Urinary bladder (tissue), 4 donors: ENCODE measurements around the gene APOL1. TPM values are rescaled to one million over a fixed set of nuclear protein-coding genes. Genes with fewer than 3 reads are reported as not detected.
"Not testable (repeated sequence)": the region's sequence is repeated elsewhere in the genome, so short reads cannot be mapped to it uniquely, and the experiment has no call there.

Experiments used
- DNase-seq: peaks from one replicate; pipeline ENCODE4 v3.0.0-alpha.2; 2015; ENCODE audit errors: extremely low spot score
- H3K27ac ChIP-seq: one replicate; pipeline ENCODE4 v1.5.1; 2013; ENCODE audit warnings: low read depth, mild to moderate bottlenecking, moderate library complexity
- H3K36me3 ChIP-seq: one replicate; pipeline ENCODE4 v1.6.1; 2013; ENCODE audit warnings: mild to moderate bottlenecking, moderate library complexity; ENCODE audit not compliant: insufficient read depth
- H3K4me1 ChIP-seq: one replicate; pipeline ENCODE4 v1.6.1; 2013; ENCODE audit warnings: mild to moderate bottlenecking, moderate library complexity; ENCODE audit not compliant: insufficient read depth
- H3K4me3 ChIP-seq: one replicate; pipeline ENCODE4 v1.5.1; 2013; ENCODE audit warnings: low read depth, low read length
- WGBS: extraction: QIAGEN DNeasy Blood & Tissue Kit; methylation state at CpG from one replicate; pipeline ENCODE4 v1.1.7; 2013; 5-methylcytosine and 5-hydroxymethylcytosine counted together
- polyA plus RNA-seq: library from polyadenylated mRNA; stranded (reverse); fragments of 200-250 nt; gene quantifications from one replicate; pipeline ENCODE4 v1.2.3, GENCODE V29; 2013
- total RNA-seq: library from RNA; depleted of rRNA; stranded (reverse); fragments of >200 nt; gene quantifications from one replicate; pipeline ENCODE4 v1.2.3, GENCODE V29; 2014
- donor health status: healthy with polysubstance abuse.
- donor health status: healthy.

APOL1 gene
- total and polyA plus RNA-seq, 2 donors = 22.9 to 71.5 TPM

- 92% methylated on average over 7 of the region's 7 CpGs for WGBS
These were observed 34.2 kb upstream of the APOL1 start for GRCh38 chr22:36218648-36219193.

GRCh38 chr22:36220451-36220921 is 32.4 kb upstream of the APOL1 start:
- H3K27ac ChIP-seq = no peak overlapping the region
- 29% methylated on average over 9 of the region's 9 CpGs for WGBS

More at GRCh38 chr22:36218648-36219193, 34.2 kb upstream of the APOL1 start:
- H3K4me1 ChIP-seq = no peaks in the 10 kb centered on the region
- no peak for DNase-seq
- no peaks in the 10 kb centered on the region for H3K36me3 ChIP-seq
- no peak overlapping the region for H3K4me3 ChIP-seq
- no peak overlapping the region for H3K27ac ChIP-seq

GRCh38 chr22:36221799-36222751 is 30.9 kb upstream of the APOL1 start:
- WGBS = 15% methylated on average over 7 of the region's 7 CpGs
- Histone ChIP-seq H3K4me3 (no peak overlapping the region), H3K36me3 (peaks cover 2% of the 10 kb centered on the region), H3K4me1 (no peaks in the 10 kb centered on the region), H3K27ac (no peak overlapping the region)
- no peak for DNase-seq

More at GRCh38 chr22:36220451-36220921, 32.4 kb upstream of the APOL1 start:
- Histone ChIP-seq H3K36me3 (no peaks in the 10 kb centered on the region), H3K4me3 (no peak overlapping the region), H3K4me1 (no peaks in the 10 kb centered on the region)
- no peak for DNase-seq

GRCh38 chr22:36222887-36223450 is 30.0 kb upstream of the APOL1 start:
- Histone ChIP-seq H3K4me3 (no peak overlapping the region), H3K4me1 (no peaks in the 10 kb centered on the region), H3K27ac (no peak overlapping the region), H3K36me3 (peaks cover 2% of the 10 kb centered on the region)
- 91% methylated on average over 9 of the region's 9 CpGs for WGBS
- DNase-seq = no peak

GRCh38 chr22:36223504-36223903 is 29.4 kb upstream of the APOL1 start:
- Histone ChIP-seq H3K27ac (no peak overlapping the region), H3K4me1 (no peaks in the 10 kb centered on the region), H3K36me3 (peaks cover 2% of the 10 kb centered on the region), H3K4me3 (no peak overlapping the region)
- no peak for DNase-seq
- WGBS = 88% methylated on average over 8 of the region's 8 CpGs

- no peak for DNase-seq
- no peak overlapping the region for H3K27ac ChIP-seq
- H3K4me1 ChIP-seq = no peaks in the 10 kb centered on the region
- 95% methylated on average over 4 of the region's 4 CpGs for WGBS
- peaks cover 2% of the 10 kb centered on the region for H3K36me3 ChIP-seq
- H3K4me3 ChIP-seq = no peak overlapping the region
These were observed 28.7 kb upstream of the APOL1 start for GRCh38 chr22:36224245-36224644.

- H3K4me1 ChIP-seq = no peaks in the 10 kb centered on the region
- no peak overlapping the region for H3K27ac ChIP-seq
- no peak overlapping the region for H3K4me3 ChIP-seq
- peaks cover 2% of the 10 kb centered on the region for H3K36me3 ChIP-seq
- WGBS = 83% methylated on average over 9 of the region's 9 CpGs
- no peak for DNase-seq
These were observed 27.5 kb upstream of the APOL1 start for GRCh38 chr22:36225333-36225922.

GRCh38 chr22:36226189-36226588 is 26.7 kb upstream of the APOL1 start:
- WGBS = 81% methylated on average over 5 of the region's 5 CpGs
- no peak for DNase-seq
- Histone ChIP-seq H3K4me1 (no peaks in the 10 kb centered on the region), H3K27ac (no peak overlapping the region), H3K36me3 (peaks cover 2% of the 10 kb centered on the region), H3K4me3 (no peak overlapping the region)

- no peak for DNase-seq
- H3K4me1 ChIP-seq = no peaks in the 10 kb centered on the region
- H3K36me3 ChIP-seq = peaks cover 2% of the 10 kb centered on the region
- 95% methylated on average over 9 of the region's 9 CpGs for WGBS
- H3K4me3 ChIP-seq = no peak overlapping the region
- no peak overlapping the region for H3K27ac ChIP-seq
These were observed 25.5 kb upstream of the APOL1 start for GRCh38 chr22:36227396-36227795.

- Histone ChIP-seq H3K27ac (no peak overlapping the region), H3K4me3 (no peak overlapping the region), H3K36me3 (peaks cover 6% of the 10 kb centered on the region), H3K4me1 (no peaks in the 10 kb centered on the region)
- DNase-seq = no peak
- 89% methylated on average over 8 of the region's 8 CpGs for WGBS
These were observed 25.1 kb upstream of the APOL1 start for GRCh38 chr22:36227806-36228205.

- not testable (repeated sequence) for H3K36me3 ChIP-seq, DNase-seq, H3K4me3 ChIP-seq, H3K27ac ChIP-seq, H3K4me1 ChIP-seq
- WGBS = 89% methylated on average over 1 of the region's 1 CpG
These were observed 24.6 kb upstream of the APOL1 start for GRCh38 chr22:36228369-36228768.

- whole genome bisulfite sequencing = 75% methylated on average over 7 of the region's 7 CpGs
- Histone ChIP-seq H3K36me3 (peaks cover 6% of the 10 kb centered on the region), H3K4me1 (no peaks in the 10 kb centered on the region), H3K4me3 (no peak overlapping the region), H3K27ac (no peak overlapping the region)
- DNase-seq = no peak
These were observed 24.0 kb upstream of the APOL1 start for GRCh38 chr22:36228944-36229343.

GRCh38 chr22:36229649-36230048 is 23.3 kb upstream of the APOL1 start:
- not testable (repeated sequence) for H3K36me3 ChIP-seq
- WGBS = 88% methylated on average over 3 of the region's 3 CpGs

More at GRCh38 chr22:36229649-36230048, 23.3 kb upstream of the APOL1 start:
- not testable (repeated sequence) for H3K4me3 ChIP-seq, H3K27ac ChIP-seq, DNase-seq, H3K4me1 ChIP-seq
